ENCODE results near the gene UBE2E2. TPM values are rescaled to one million over a fixed set of nuclear protein-coding genes. Genes with fewer than 3 reads are reported as not detected.

The UBE2E2 gene
- total RNA-seq, 2 donors from 2014 or later, result 1.2 to 7.6 TPM

GRCh38 chr3:23438657-23439056 lies 235.5 kb downstream of the UBE2E2 start:
- no peak for DNase-seq
- Histone ChIP-seq H3K4me3 (no peak overlapping the region), H3K36me3 (no peaks in the 10 kb centered on the region), H3K9me3 (no peaks in the 10 kb centered on the region), H3K27ac (no peak overlapping the region), H3K27me3 (no peaks in the 10 kb centered on the region), H3K4me1 (no peaks in the 10 kb centered on the region), H3K9ac (ENCODE audit: low read depth in 2 of 2, low read length in 2 of 2) (no peak overlapping the region)
- no peak for TF ChIP-seq CTCF (IDR thresholded peaks at IDR 0.05)
- intact Hi-C loops (cut with DNase I), result no loop called here

DNA sequence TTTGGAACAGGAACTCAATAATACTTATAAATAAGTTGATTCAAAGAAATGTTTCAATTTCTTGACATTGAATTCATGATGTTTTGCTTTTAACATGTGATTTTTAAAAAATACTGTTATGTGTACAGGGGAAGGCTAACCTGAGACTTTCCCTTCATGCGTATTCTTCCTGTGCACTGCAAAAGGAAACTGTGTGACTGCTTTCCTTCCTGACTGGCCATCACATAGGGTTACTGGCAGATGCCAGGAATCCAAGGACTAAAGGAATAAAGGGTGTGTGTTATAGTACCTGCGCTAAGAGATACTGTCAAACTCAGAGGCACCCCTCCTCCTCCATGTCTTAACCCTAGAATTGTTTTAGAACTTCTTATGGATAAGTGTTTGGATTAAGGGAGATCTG lies 236.0 kb downstream of the UBE2E2 start:
- Histone ChIP-seq H3K27me3 (no peaks in the 10 kb centered on the region), H3K9ac (ENCODE audit: low read depth in 2 of 2, low read length in 2 of 2) (no peak overlapping the region), H3K27ac (no peak overlapping the region), H3K36me3 (no peaks in the 10 kb centered on the region), H3K9me3 (no peaks in the 10 kb centered on the region), H3K4me3 (no peak overlapping the region), H3K4me1 (no peaks in the 10 kb centered on the region)
- DNase-seq, result no peak
- intact Hi-C loops (cut with DNase I), result no loop called here
- no peak for TF ChIP-seq CTCF (IDR thresholded peaks at IDR 0.05)

DNA sequence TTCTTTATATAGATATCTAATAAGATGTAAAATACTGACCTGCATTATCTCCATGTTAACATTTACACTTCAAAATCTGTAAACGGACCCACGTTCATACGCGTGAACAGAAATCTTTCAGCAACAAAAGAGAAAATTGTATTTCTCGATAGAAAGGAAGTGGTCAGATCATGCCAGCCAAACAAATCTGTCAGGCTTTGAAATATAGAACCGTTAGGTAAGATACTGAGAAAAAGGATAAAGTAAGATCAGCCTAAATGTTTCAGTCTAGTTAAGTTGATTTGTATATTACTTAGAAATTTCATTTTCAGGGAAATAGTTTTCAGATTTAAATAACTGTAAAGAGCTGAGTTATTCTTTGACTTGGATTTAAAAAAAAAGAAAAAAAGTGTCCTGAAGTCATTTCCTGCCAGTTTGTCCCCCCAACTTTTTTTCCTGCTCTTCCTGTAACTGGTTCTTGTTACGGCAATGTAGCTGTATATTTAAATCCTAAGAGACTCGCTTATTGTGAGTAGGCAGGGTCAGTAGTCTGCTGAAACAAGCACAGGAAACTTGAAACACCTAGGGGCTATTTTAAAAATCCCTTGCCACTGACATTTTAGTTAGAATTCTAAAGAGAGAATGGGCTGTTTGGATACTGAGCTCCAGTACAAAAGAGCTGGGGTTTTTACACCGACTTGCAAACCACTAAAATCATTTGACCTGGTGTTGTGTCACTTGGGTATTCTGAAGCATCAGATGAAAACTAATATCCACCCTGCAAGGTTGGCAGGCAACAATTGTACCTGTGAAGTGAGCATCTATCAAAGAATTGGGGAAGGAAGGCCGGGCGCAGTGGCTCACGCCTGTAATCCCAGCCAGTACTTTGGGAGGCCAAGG lies 237.5 kb downstream of the UBE2E2 start:
- no peak for TF ChIP-seq CTCF (IDR thresholded peaks at IDR 0.05)
- Histone ChIP-seq H3K27me3 (no peaks in the 10 kb centered on the region), H3K9ac (ENCODE audit: low read depth in 2 of 2, low read length in 2 of 2) (no peak overlapping the region), H3K4me3 (no peak overlapping the region), H3K9me3 (no peaks in the 10 kb centered on the region), H3K27ac (no peak overlapping the region), H3K36me3 (no peaks in the 10 kb centered on the region), H3K4me1 (no peaks in the 10 kb centered on the region)
- intact Hi-C loops (cut with DNase I), result no loop called here
- DNase-seq, result no peak

- intact Hi-C loops (cut with DNase I), result no loop called here
- Histone ChIP-seq H3K9me3 (no peaks in the 10 kb centered on the region), H3K4me1 (no peaks in the 10 kb centered on the region), H3K27me3 (no peaks in the 10 kb centered on the region), H3K9ac (ENCODE audit: low read depth in 2 of 2, low read length in 2 of 2) (no peak overlapping the region), H3K4me3 (no peak overlapping the region), H3K36me3 (no peaks in the 10 kb centered on the region), H3K27ac (no peak overlapping the region)
- no peak for TF ChIP-seq CTCF (IDR thresholded peaks at IDR 0.05)
- DNase-seq, result no peak
These were observed 239.7 kb downstream of the UBE2E2 start for GRCh38 chr3:23442598-23443383.

- no peak overlapping the region for H3K4me3 ChIP-seq
- DNase-seq, result no peak
- no peak for TF ChIP-seq CTCF (IDR thresholded peaks at IDR 0.05)
These were observed 241.3 kb downstream of the UBE2E2 start for GRCh38 chr3:23444386-23444785.

More at GRCh38 chr3:23444386-23444785, 241.3 kb downstream of the UBE2E2 start:
- Histone ChIP-seq H3K36me3 (no peaks in the 10 kb centered on the region), H3K27me3 (no peaks in the 10 kb centered on the region), H3K4me1 (no peaks in the 10 kb centered on the region), H3K9ac (ENCODE audit: low read depth in 2 of 2, low read length in 2 of 2) (no peak overlapping the region), H3K27ac (no peak overlapping the region), H3K9me3 (no peaks in the 10 kb centered on the region)
- intact Hi-C loops (cut with DNase I), result no loop called here
